ENCODE data around the gene IDI1.
A peak's percentile ranks its signal among the peaks of the same experiment; 100 is the strongest.
"Not testable (repeated sequence)": the region's sequence is repeated elsewhere in the genome, so short reads cannot be mapped to it uniquely, and the experiment has no call there.

Gene IDI1

GRCh38 chr10:1040133-1040532, 8.8 kb downstream of the IDI1 start:
- TF ChIP-seq EZH2phosphoT487 (IDR thresholded peaks at IDR 0.05; ENCODE audit: low read depth) (no peak), CTCF (IDR thresholded peaks at IDR 0.05; ENCODE audit: low read depth, low read length) (no peak)
- Histone ChIP-seq H3K4me1 (ENCODE audit: low read length) (peaks cover 39% of the 10 kb centered on the region), H3K27me3 (ENCODE audit: low read depth, low read length) (no peaks in the 10 kb centered on the region), H3K36me3 (replicated peaks; ENCODE audit: low read depth, low read length) (peaks cover 46% of the 10 kb centered on the region), H3K79me2 (ENCODE audit: low read length) (peaks cover 26% of the 10 kb centered on the region), H3K27ac (ENCODE audit: low read length) (no peak overlapping the region; the same call in 1 of the 2 replicates), H3K4me3 (ENCODE audit: low read length) (no peak overlapping the region), H2AFZ (ENCODE audit: low read depth, low read length) (no peak overlapping the region), H3K9me3 (ENCODE audit: insufficient read depth, low read length) (no peaks in the 10 kb centered on the region), H4K20me1 (ENCODE audit: insufficient read depth, low read length) (peaks cover 33% of the 10 kb centered on the region), H3K9ac (ENCODE audit: low read length) (no peak overlapping the region), H3K4me2 (ENCODE audit: low read length) (no peak overlapping the region)

- H3K4me2 ChIP-seq (ENCODE audit: low read length); H3K27me3 ChIP-seq (ENCODE audit: low read depth, low read length); H3K9ac ChIP-seq (ENCODE audit: low read length); H3K4me3 ChIP-seq (ENCODE audit: low read length); H2AFZ ChIP-seq (ENCODE audit: low read depth, low read length); H3K9me3 ChIP-seq (ENCODE audit: insufficient read depth, low read length); H3K27ac ChIP-seq (ENCODE audit: low read length): not testable (repeated sequence)
- peaks cover 12% of the 10 kb centered on the region for H3K79me2 ChIP-seq (ENCODE audit: low read length)
- H3K4me1 ChIP-seq (ENCODE audit: low read length) = peaks cover 28% of the 10 kb centered on the region
- H4K20me1 ChIP-seq (ENCODE audit: insufficient read depth, low read length) = peaks cover 20% of the 10 kb centered on the region
- peaks cover 40% of the 10 kb centered on the region for H3K36me3 ChIP-seq (replicated peaks; ENCODE audit: low read depth, low read length)
These were observed 10.2 kb downstream of the IDI1 start for GRCh38 chr10:1038769-1039168.

GRCh38 chr10:1037098-1037497, 11.8 kb downstream of the IDI1 start:
- Histone ChIP-seq H2AFZ (ENCODE audit: low read depth, low read length) (no peak overlapping the region), H3K36me3 (replicated peaks; ENCODE audit: low read depth, low read length) (peaks cover 26% of the 10 kb centered on the region), H3K4me1 (ENCODE audit: low read length) (peaks cover 21% of the 10 kb centered on the region), H3K9ac (ENCODE audit: low read length) (no peak overlapping the region), H3K4me3 (ENCODE audit: low read length) (no peak overlapping the region), H3K27ac (ENCODE audit: low read length) (peak overlapping the region; percentile 77), H3K9me3 (ENCODE audit: insufficient read depth, low read length) (no peaks in the 10 kb centered on the region), H3K79me2 (ENCODE audit: low read length) (peaks cover 3% of the 10 kb centered on the region; the same call in 1 of the 2 replicates), H3K4me2 (ENCODE audit: low read length) (no peak overlapping the region), H4K20me1 (ENCODE audit: insufficient read depth, low read length) (peaks cover 10% of the 10 kb centered on the region), H3K27me3 (ENCODE audit: low read depth, low read length) (no peaks in the 10 kb centered on the region)
- no peak for TF ChIP-seq EZH2phosphoT487 (IDR thresholded peaks at IDR 0.05; ENCODE audit: low read depth)
- TF ChIP-seq CTCF (IDR thresholded peaks at IDR 0.05; ENCODE audit: low read depth, low read length) = no peak

- TF ChIP-seq CTCF (IDR thresholded peaks at IDR 0.05; ENCODE audit: low read depth, low read length) (no peak), EZH2phosphoT487 (IDR thresholded peaks at IDR 0.05; ENCODE audit: low read depth) (no peak)
- H3K36me3 ChIP-seq (replicated peaks; ENCODE audit: low read depth, low read length) = peaks cover 25% of the 10 kb centered on the region
- peak overlapping the region; percentile 77 for H3K27ac ChIP-seq (ENCODE audit: low read length)
- peaks cover 21% of the 10 kb centered on the region for H3K4me1 ChIP-seq (ENCODE audit: low read length)
- no peaks in the 10 kb centered on the region for H3K27me3 ChIP-seq (ENCODE audit: low read depth, low read length)
- no peak overlapping the region for H2AFZ ChIP-seq (ENCODE audit: low read depth, low read length)
- peak overlapping the region; percentile 10; the same call in 1 of the 2 replicates for H3K9ac ChIP-seq (ENCODE audit: low read length)
- no peaks in the 10 kb centered on the region for H3K9me3 ChIP-seq (ENCODE audit: insufficient read depth, low read length)
- peak overlapping the region; percentile 26; the same call in 1 of the 2 replicates for H3K4me3 ChIP-seq (ENCODE audit: low read length)
- H3K4me2 ChIP-seq (ENCODE audit: low read length) = peak overlapping the region; percentile 55
- H4K20me1 ChIP-seq (ENCODE audit: insufficient read depth, low read length) = peaks cover 10% of the 10 kb centered on the region
- H3K79me2 ChIP-seq (ENCODE audit: low read length) = peaks cover 3% of the 10 kb centered on the region; the same call in 1 of the 2 replicates
These were observed 12.6 kb downstream of the IDI1 start for GRCh38 chr10:1036341-1036791.
